Ishikawa (cell line): ENCODE data around the gene TARBP2.

Source experiments
- TCF12 ChIP-seq: IDR thresholded peaks from 2 replicates; pipeline ENCODE4 v1.6.1; 2012; ENCODE audit warnings: low read depth
- TF ChIP-seq, protein P1 (sequence below): IDR thresholded peaks from 2 replicates; pipeline ENCODE4 v1.6.1; 2012

DNA sequence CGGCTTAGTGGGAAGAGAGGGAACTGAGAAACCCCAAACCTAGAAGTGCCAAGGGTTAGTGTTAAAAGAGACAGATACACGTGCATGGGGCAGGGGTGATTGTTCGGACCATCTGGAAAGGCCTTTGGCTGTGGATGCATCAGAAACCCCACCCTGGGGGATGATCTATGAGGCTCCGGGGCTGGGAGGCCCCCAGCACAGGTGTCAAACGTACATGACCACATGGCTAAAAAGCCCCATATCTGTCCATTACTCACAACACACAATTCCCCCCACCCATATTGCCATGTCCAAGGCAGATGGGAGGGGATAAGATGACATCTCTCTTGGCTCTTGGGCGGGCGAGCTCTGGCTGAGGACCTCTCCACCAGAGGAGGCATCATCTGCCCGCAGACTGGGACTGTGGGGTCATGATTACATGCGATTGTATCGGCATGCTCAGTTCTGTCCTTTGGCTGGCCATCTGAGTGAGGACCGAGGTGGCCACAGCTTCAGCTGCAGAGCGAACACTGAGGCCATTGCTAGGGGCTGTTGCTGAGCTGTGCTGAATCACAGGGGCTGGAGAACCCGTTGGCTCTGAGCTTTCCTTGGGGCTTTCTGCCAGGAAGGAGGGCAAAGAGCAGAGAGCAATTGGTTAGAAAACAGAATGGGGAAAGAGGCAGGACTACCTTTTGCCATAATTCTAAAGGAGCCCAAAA lies 15.8 kb downstream of the TARBP2 start:
- TF ChIP-seq, protein P1, sequence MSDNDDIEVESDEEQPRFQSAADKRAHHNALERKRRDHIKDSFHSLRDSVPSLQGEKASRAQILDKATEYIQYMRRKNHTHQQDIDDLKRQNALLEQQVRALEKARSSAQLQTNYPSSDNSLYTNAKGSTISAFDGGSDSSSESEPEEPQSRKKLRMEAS, result no peak
- no peak for TF ChIP-seq TCF12
